PC-9 (cell line): Measurements from ENCODE around the gene GPR89A.
"Not testable (repeated sequence)": the region's sequence is repeated elsewhere in the genome, so short reads cannot be mapped to it uniquely, and the experiment has no call there.

Experiments used
- CTCF ChIP-seq: fragments of 200-600 bp; sonication (generic); conservative IDR thresholded peaks from 2 replicates; pipeline ENCODE4 v1.6.1; 2017; ENCODE audit warnings: mixed run types, antibody characterized with exemption, mild to moderate bottlenecking, moderate library complexity
- EZH2 ChIP-seq: fragments of 200-600 bp; sonication (generic); IDR thresholded peaks from 2 replicates; pipeline ENCODE4 v1.8.0; 2017; ENCODE audit warnings: antibody characterized with exemption, low read depth

- TF ChIP-seq CTCF, EZH2: not testable (repeated sequence)
Observed at GRCh38 chr1:145656245-145656943, 48.6 kb downstream of the GPR89A start.
